Esophagus squamous epithelium (tissue), 5 donors: Measurements from ENCODE around the gene TPM3. TPM values are rescaled to one million over a fixed set of nuclear protein-coding genes. Genes with fewer than 3 reads are reported as not detected.

ENCODE experiments used
- DNase-seq: peaks from one replicate; lab custom pipeline; 2025; lab: John Stamatoyannopoulos, UW
- H3K27ac ChIP-seq, 4 donors: fragments of 200-600 bp; sonication (generic); one replicate each; pipeline ENCODE4 v1.5.1; 2016 to 2019; ENCODE audit warnings: mild to moderate bottlenecking in 1 of 4
- H3K27me3 ChIP-seq, 4 donors: fragments of 200-600 bp; sonication (generic); 1 replicate in 3 of 4; 2 replicates in 1 of 4; pipeline versions ENCODE4 v1.5.1 to v1.6.0; 2017 to 2021; ENCODE audit warnings: antibody characterized with exemption in 1 of 4
- H3K36me3 ChIP-seq, 3 donors: fragments of 200-600 bp; sonication (generic); one replicate each; pipeline ENCODE4 v1.5.1; 2016 to 2019
- H3K4me1 ChIP-seq, 3 donors: fragments of 200-600 bp; sonication (generic); one replicate each; pipeline ENCODE4 v1.5.1; 2017 to 2019
- H3K4me3 ChIP-seq, 4 donors: fragments of 200-600 bp; sonication (generic); 1 replicate in 3 of 4; 2 replicates in 1 of 4; pipeline ENCODE4 v1.5.1; 2016 to 2019; ENCODE audit warnings: mild to moderate bottlenecking in 2 of 4, moderate library complexity in 1 of 4
- H3K9me3 ChIP-seq, 3 donors: fragments of 200-600 bp; sonication (generic); one replicate each; pipeline ENCODE4 v1.5.1; 2016 to 2019
- POLR2A ChIP-seq, 4 donors: fragments of 450-650 bp; IDR thresholded peaks; one replicate each; pipeline ENCODE4 v1.6.1; 2017; ENCODE audit warnings: antibody characterized with exemption in 4 of 4, mild to moderate bottlenecking in 4 of 4, moderate library complexity in 3 of 4
- whole genome bisulfite sequencing, 2 donors: methylation state at CpG; one replicate each; pipeline ENCODE4 v1.1.5; 2018; 5-methylcytosine and 5-hydroxymethylcytosine counted together
- intact Hi-C: fragments of 100-400 bp; cut with DNase I; formaldehyde crosslinking; loops from one replicate; pipeline ENCODE4 v1.15.0; 2022
- total RNA-seq, 4 donors: library from RNA; depleted of rRNA; stranded (reverse); fragments of >200 nt; gene quantifications; one replicate each; pipeline ENCODE4 v1.1.0, GENCODE V29; 2016
- TF ChIP-seq, protein P1 (sequence below), 6 experiments: fragments of 450-650 bp in 4 of 6; fragments of 200-600 bp in 2 of 6; sonication (generic) in 2 of 6; IDR thresholded peaks; one replicate each; pipeline ENCODE4 v1.5.1; 2016 to 2019; ENCODE audit warnings: antibody characterized with exemption in 6 of 6, mild to moderate bottlenecking in 4 of 6, moderate library complexity in 4 of 6
- donor health status: DM: yes; HTN: yes; CAD: no.

The TPM3 gene
- total RNA-seq, 4 donors from 2014 or later = 216 to 387 (median 316) TPM

DNA sequence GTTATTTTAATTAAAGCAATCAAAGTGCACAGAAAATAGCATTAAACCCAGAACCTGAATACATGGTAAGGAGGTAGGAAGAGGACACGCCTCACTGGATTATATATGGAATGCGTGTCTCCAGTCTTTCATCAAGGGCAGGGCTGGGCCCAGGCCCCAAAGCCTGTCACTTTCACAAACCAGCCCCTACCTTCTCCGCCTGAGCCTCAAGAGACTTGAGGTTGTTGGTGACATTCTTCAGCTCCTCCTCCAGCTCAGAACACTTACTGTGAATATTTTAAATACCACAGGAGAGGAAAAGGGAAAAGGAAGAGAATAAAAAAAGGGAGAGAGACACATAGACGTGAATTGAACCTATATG, 20.7 kb downstream of the TPM3 start:
- Histone ChIP-seq H3K4me3 (no peak overlapping the region), H3K9me3 (no peaks in the 10 kb centered on the region), H3K36me3 (peaks cover 24 to 100% (median 65%) of the 10 kb centered on the region in 3 donors), H3K27ac (peak overlapping the region in 1 of 4 donors; percentile 42), H3K4me1 (peaks cover 6 to 9% (median 6%) of the 10 kb centered on the region in 3 donors), H3K27me3 (no peaks in the 10 kb centered on the region)
- intact Hi-C loops = no loop called here
- TF ChIP-seq, protein P1, sequence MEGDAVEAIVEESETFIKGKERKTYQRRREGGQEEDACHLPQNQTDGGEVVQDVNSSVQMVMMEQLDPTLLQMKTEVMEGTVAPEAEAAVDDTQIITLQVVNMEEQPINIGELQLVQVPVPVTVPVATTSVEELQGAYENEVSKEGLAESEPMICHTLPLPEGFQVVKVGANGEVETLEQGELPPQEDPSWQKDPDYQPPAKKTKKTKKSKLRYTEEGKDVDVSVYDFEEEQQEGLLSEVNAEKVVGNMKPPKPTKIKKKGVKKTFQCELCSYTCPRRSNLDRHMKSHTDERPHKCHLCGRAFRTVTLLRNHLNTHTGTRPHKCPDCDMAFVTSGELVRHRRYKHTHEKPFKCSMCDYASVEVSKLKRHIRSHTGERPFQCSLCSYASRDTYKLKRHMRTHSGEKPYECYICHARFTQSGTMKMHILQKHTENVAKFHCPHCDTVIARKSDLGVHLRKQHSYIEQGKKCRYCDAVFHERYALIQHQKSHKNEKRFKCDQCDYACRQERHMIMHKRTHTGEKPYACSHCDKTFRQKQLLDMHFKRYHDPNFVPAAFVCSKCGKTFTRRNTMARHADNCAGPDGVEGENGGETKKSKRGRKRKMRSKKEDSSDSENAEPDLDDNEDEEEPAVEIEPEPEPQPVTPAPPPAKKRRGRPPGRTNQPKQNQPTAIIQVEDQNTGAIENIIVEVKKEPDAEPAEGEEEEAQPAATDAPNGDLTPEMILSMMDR (IDR thresholded peaks at IDR 0.05) = no peak
- TF ChIP-seq POLR2A (IDR thresholded peaks at IDR 0.05) = no peak
- WGBS, 2 donors = 77 to 89% methylated on average over 4 of the region's 4 CpGs
- DNase-seq = no peak

DNA sequence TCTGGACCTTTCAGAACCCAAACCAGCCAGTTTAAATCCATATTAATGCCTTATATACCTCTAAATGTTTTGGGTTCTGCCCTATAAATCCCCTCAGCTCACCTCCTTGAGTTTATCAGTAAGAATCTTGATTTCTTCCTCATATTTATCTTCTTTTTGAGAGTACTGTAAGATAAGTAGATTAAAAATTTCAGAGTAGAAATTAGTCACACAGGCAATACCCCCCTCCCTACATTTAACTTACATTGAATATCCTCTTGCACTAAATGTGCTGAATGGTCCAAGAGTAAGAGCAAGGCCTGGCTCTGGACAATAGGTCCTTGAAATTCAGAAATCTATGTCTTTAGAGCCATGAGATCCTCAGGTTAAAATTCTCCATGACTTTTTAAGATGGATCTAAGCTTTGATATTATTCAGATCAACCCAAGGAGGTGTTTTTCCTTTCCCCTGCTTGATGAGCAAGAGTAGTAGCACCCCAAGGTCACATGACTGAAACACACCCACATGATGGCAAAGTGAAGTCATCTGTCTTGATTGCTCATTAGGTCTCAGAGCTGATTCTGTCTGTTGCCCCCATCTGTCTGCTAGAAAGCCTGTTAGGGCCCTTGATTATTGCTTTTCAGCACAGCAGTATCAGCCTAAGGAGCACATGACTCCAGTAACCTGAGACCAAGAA, 21.2 kb downstream of the TPM3 start:
- no peaks in the 10 kb centered on the region for H3K9me3 ChIP-seq
- TF ChIP-seq POLR2A (IDR thresholded peaks at IDR 0.05) = no peak
- TF ChIP-seq, protein P1 (IDR thresholded peaks at IDR 0.05) = no peak
- intact Hi-C loops = no loop called here
- peaks cover under 1 to 4% (median 1%) of the 10 kb centered on the region in 3 donors for H3K4me1 ChIP-seq
- H3K27ac ChIP-seq = peak overlapping the region in 1 of 4 donors; percentile 42
- no peak overlapping the region for H3K4me3 ChIP-seq
- peaks cover 24 to 100% (median 68%) of the 10 kb centered on the region in 3 donors for H3K36me3 ChIP-seq
- no peaks in the 10 kb centered on the region for H3K27me3 ChIP-seq
- no peak for DNase-seq

- Histone ChIP-seq H3K27me3 (no peaks in the 10 kb centered on the region), H3K27ac (no peak overlapping the region), H3K4me1 (no peaks in the 10 kb centered on the region), H3K9me3 (no peaks in the 10 kb centered on the region), H3K36me3 (peaks cover 25 to 100% (median 71%) of the 10 kb centered on the region in 3 donors), H3K4me3 (no peak overlapping the region)
- TF ChIP-seq POLR2A (IDR thresholded peaks at IDR 0.05) = no peak
- TF ChIP-seq, protein P1 (IDR thresholded peaks at IDR 0.05) = no peak
- intact Hi-C loops = no loop called here
- DNase-seq = no peak
These were observed 24.4 kb downstream of the TPM3 start for GRCh38 chr1:154167461-154167860.

GRCh38 chr1:154166207-154166606, 25.7 kb downstream of the TPM3 start:
- intact Hi-C loops = no loop called here
- peaks cover 24 to 100% (median 67%) of the 10 kb centered on the region in 3 donors for H3K36me3 ChIP-seq
- DNase-seq = no peak
- H3K9me3 ChIP-seq = no peaks in the 10 kb centered on the region
- no peaks in the 10 kb centered on the region for H3K4me1 ChIP-seq
- TF ChIP-seq, protein P1 (IDR thresholded peaks at IDR 0.05) = no peak
- TF ChIP-seq POLR2A (IDR thresholded peaks at IDR 0.05) = no peak
- 80 to 90% methylated on average over 1 of the region's 1 CpG for WGBS, 2 donors
- no peak overlapping the region for H3K27ac ChIP-seq
- no peaks in the 10 kb centered on the region for H3K27me3 ChIP-seq
- H3K4me3 ChIP-seq = no peak overlapping the region

DNA sequence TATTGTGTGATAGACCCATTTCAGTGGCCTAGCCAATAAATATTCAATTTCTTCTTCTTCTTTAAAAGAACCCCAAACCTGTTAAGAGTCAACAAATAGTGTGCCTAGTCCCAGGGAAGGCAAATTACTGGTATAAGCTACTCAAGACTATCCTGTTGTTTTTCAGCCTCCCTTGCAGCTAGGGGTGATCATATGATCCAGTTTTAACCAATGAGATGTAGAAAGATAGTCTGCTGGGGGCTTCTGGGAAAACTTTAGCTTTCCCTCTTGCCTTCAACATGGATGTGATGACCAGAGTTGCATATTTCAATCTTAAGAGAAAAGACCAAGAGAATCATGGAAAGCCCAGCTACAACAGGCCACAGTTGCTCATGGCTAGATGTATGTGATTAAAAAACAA, 32.3 kb downstream of the TPM3 start:
- Histone ChIP-seq H3K4me3 (no peak overlapping the region), H3K4me1 (peaks cover 0 to 46% (median 17%) of the 10 kb centered on the region in 3 donors), H3K27ac (no peak overlapping the region), H3K9me3 (no peaks in the 10 kb centered on the region), H3K27me3 (no peaks in the 10 kb centered on the region), H3K36me3 (peaks cover 16 to 98% (median 30%) of the 10 kb centered on the region in 3 donors)
- intact Hi-C loops = no loop called here
- no peak for DNase-seq
- TF ChIP-seq, protein P1 (IDR thresholded peaks at IDR 0.05) = no peak
- TF ChIP-seq POLR2A (IDR thresholded peaks at IDR 0.05) = no peak
